Prostate gland (tissue), 2 donors: ENCODE data around the gene ABCC6. TPM values are rescaled to one million over a fixed set of nuclear protein-coding genes. Genes with fewer than 3 reads are reported as not detected.

Experiments used
- DNase-seq: peaks from one replicate; pipeline ENCODE4 v3.0.0-alpha.2; 2019; ENCODE audit warnings: low spot score
- H3K27ac ChIP-seq, 2 donors: fragments of 200-600 bp; sonication (generic); 2 replicates each; pipeline ENCODE4 v1.5.1; 2017 to 2019
- H3K27me3 ChIP-seq: fragments of 200-600 bp; sonication (generic); replicated peaks from 2 replicates; pipeline ENCODE4 v1.5.1; 2019; ENCODE audit not compliant: insufficient read depth
- H3K36me3 ChIP-seq, 2 donors: fragments of 200-600 bp; sonication (generic); 1 replicate in 1 of 2; 2 replicates in 1 of 2; pipeline versions ENCODE4 v1.5.1 to v1.8.1; 2017 to 2019
- H3K4me1 ChIP-seq: fragments of 200-600 bp; sonication (generic); replicated peaks from 2 replicates; pipeline ENCODE4 v1.5.1; 2019
- H3K4me3 ChIP-seq, 2 donors: fragments of 200-600 bp; sonication (generic); 2 replicates each; pipeline ENCODE4 v1.5.1; 2017 to 2019
- H3K9me3 ChIP-seq: fragments of 200-600 bp; sonication (generic); 2 replicates; pipeline ENCODE4 v1.5.1; 2017
- CTCF ChIP-seq, 4 experiments: fragments of 200-600 bp in 2 of 4; fragments of 450-650 bp in 2 of 4; sonication (generic) in 2 of 4; IDR thresholded peaks; 1 replicate in 3 of 4; 2 replicates in 1 of 4; pipeline ENCODE4 v1.5.1; 2016 to 2019; ENCODE audit warnings: antibody characterized with exemption in 4 of 4, mild to moderate bottlenecking in 2 of 4, moderate library complexity in 2 of 4
- POLR2A ChIP-seq: fragments of 450-650 bp; IDR thresholded peaks from one replicate; pipeline ENCODE4 v1.6.1; 2016; ENCODE audit warnings: antibody characterized with exemption, mild to moderate bottlenecking
- POLR2AphosphoS5 ChIP-seq: sonication (generic); formaldehyde crosslinking; IDR thresholded peaks from one replicate; pipeline ENCODE4 v1.6.1; 2017; ENCODE audit warnings: antibody characterized with exemption
- whole genome bisulfite sequencing: methylation state at CpG from one replicate; pipeline ENCODE4 v1.1.5; 2018; 5-methylcytosine and 5-hydroxymethylcytosine counted together
- intact Hi-C: fragments of 100-400 bp; cut with DNase I; formaldehyde crosslinking; loops from one replicate; pipeline ENCODE4 v1.14.2; 2022
- total RNA-seq, 2 donors: library from RNA; depleted of rRNA; stranded (reverse); fragments of >200 nt; gene quantifications; one replicate each; pipeline ENCODE4 v1.1.0, GENCODE V29; 2016

The ABCC6 gene
- total RNA-seq, 2 donors from 2014 or later = 4.5 to 15.2 TPM

GRCh38 chr16:16147316-16147999 is 75.8 kb downstream of the ABCC6 start:
- TF ChIP-seq POLR2A = no peak
- Histone ChIP-seq H3K27me3 (no peaks in the 10 kb centered on the region), H3K4me3 (no peak overlapping the region), H3K27ac (no peak overlapping the region), H3K4me1 (no peaks in the 10 kb centered on the region), H3K9me3 (no peaks in the 10 kb centered on the region), H3K36me3 (no peaks in the 10 kb centered on the region)
- intact Hi-C loops = no loop called here
- WGBS = 89% methylated on average over 17 of the region's 17 CpGs
- DNase-seq = no peak

- Histone ChIP-seq H3K27me3 (no peaks in the 10 kb centered on the region), H3K4me1 (no peaks in the 10 kb centered on the region), H3K9me3 (no peaks in the 10 kb centered on the region), H3K4me3 (no peak overlapping the region), H3K27ac (no peak overlapping the region), H3K36me3 (no peaks in the 10 kb centered on the region)
- no peak for TF ChIP-seq CTCF (IDR thresholded peaks at IDR 0.05)
- no peak for TF ChIP-seq POLR2A
- TF ChIP-seq POLR2AphosphoS5 = no peak
- no peak for DNase-seq
- intact Hi-C loops = no loop called here
- 76% methylated on average over 14 of the region's 14 CpGs for WGBS
These were observed 76.6 kb downstream of the ABCC6 start for GRCh38 chr16:16146380-16147315.

- TF ChIP-seq POLR2AphosphoS5 (no peak), POLR2A (no peak), CTCF (IDR thresholded peaks at IDR 0.05) (no peak)
- Histone ChIP-seq H3K36me3 (peaks cover 0 to 8% of the 10 kb centered on the region in 2 donors), H3K9me3 (no peaks in the 10 kb centered on the region), H3K27ac (no peak overlapping the region), H3K4me1 (no peaks in the 10 kb centered on the region), H3K4me3 (no peak overlapping the region), H3K27me3 (no peaks in the 10 kb centered on the region)
- DNase-seq = no peak
- WGBS = 93% methylated on average over 5 of the region's 5 CpGs
- intact Hi-C loops = no loop called here
These were observed 78.0 kb downstream of the ABCC6 start for GRCh38 chr16:16145286-16145685.

GRCh38 chr16:16144416-16144815 is 78.9 kb downstream of the ABCC6 start:
- no peak overlapping the region for H3K27ac ChIP-seq
- H3K36me3 ChIP-seq = peaks cover 4 to 8% of the 10 kb centered on the region in 2 donors
- H3K27me3 ChIP-seq = no peaks in the 10 kb centered on the region
- H3K4me3 ChIP-seq = no peak overlapping the region
- no peaks in the 10 kb centered on the region for H3K9me3 ChIP-seq
- no peak for TF ChIP-seq POLR2AphosphoS5
- TF ChIP-seq CTCF (IDR thresholded peaks at IDR 0.05) = no peak
- no peak for TF ChIP-seq POLR2A
- no peaks in the 10 kb centered on the region for H3K4me1 ChIP-seq
- 85% methylated on average over 5 of the region's 5 CpGs for WGBS
- no peak for DNase-seq
- intact Hi-C loops = no loop called here

- no peak for TF ChIP-seq POLR2AphosphoS5
- no peak for TF ChIP-seq POLR2A
- TF ChIP-seq CTCF (IDR thresholded peaks at IDR 0.05) = no peak
- H3K9me3 ChIP-seq = no peaks in the 10 kb centered on the region
- no peak overlapping the region for H3K4me3 ChIP-seq
- WGBS = 80% methylated on average over 8 of the region's 8 CpGs
- intact Hi-C loops = no loop called here
- no peaks in the 10 kb centered on the region for H3K27me3 ChIP-seq
- DNase-seq = no peak
- H3K27ac ChIP-seq = no peak overlapping the region
- peaks cover 4 to 12% of the 10 kb centered on the region in 2 donors for H3K36me3 ChIP-seq
- H3K4me1 ChIP-seq = no peaks in the 10 kb centered on the region
These were observed 79.4 kb downstream of the ABCC6 start for GRCh38 chr16:16143931-16144330.
